Measurements from ENCODE around the gene CDK5RAP3. TPM values are rescaled to one million over a fixed set of nuclear protein-coding genes. Genes with fewer than 3 reads are reported as not detected.
A peak's percentile ranks its signal among the peaks of the same experiment; 100 is the strongest.
"Not testable (repeated sequence)": the region's sequence is repeated elsewhere in the genome, so short reads cannot be mapped to it uniquely, and the experiment has no call there.

Gene CDK5RAP3
- total RNA-seq, result 100 to 1,000 TPM; 170 to 183 TPM

GRCh38 chr17:47970725-47971499, at the start of gene CDK5RAP3:
TSS of gene CDK5RAP3 (plus strand) at chr17:47971113. CDS start at chr17:47971147, 34 bp downstream.
- DNase-seq, result peak; percentile 100
- ChIA-PET CTCF (interaction anchor here (0.6 to 11.9 kb wide), 38 partner anchors 8 to 935 kb away, joined by 3 to 290 read pairs (median 4); partner anchors contain the start of genes CBX1, LRRC46, MRPL10 and OSBPL7), POLR2A (interaction anchor here (0.9 to 1.9 kb wide), 5 partner anchors 21 to 75 kb away, joined by 3 to 14 read pairs (median 4); partner anchors contain the start of gene SP2)
- Mint-ChIP-seq H3K4me3 (peak within 1 kb of the TSS; percentile 88), H3K4me1 (ENCODE audit: low read depth) (peaks cover 22% of the 10 kb centered on the region), H3K27ac (peak within 1 kb of the TSS; percentile 85), H3K9me3 (no peaks in the 10 kb centered on the region), H3K27me3 (no peaks in the 10 kb centered on the region), H3K36me3 (peaks cover 12% of the 10 kb centered on the region)
- intact Hi-C loops (cut with micrococcal nuclease), result loop anchor here (1.0 to 2.0 kb wide), 7 partner anchors 24 to 322 kb away; partner anchors contain the start of genes KPNB1, NFE2L1, PNPO and SP2

DNA sequence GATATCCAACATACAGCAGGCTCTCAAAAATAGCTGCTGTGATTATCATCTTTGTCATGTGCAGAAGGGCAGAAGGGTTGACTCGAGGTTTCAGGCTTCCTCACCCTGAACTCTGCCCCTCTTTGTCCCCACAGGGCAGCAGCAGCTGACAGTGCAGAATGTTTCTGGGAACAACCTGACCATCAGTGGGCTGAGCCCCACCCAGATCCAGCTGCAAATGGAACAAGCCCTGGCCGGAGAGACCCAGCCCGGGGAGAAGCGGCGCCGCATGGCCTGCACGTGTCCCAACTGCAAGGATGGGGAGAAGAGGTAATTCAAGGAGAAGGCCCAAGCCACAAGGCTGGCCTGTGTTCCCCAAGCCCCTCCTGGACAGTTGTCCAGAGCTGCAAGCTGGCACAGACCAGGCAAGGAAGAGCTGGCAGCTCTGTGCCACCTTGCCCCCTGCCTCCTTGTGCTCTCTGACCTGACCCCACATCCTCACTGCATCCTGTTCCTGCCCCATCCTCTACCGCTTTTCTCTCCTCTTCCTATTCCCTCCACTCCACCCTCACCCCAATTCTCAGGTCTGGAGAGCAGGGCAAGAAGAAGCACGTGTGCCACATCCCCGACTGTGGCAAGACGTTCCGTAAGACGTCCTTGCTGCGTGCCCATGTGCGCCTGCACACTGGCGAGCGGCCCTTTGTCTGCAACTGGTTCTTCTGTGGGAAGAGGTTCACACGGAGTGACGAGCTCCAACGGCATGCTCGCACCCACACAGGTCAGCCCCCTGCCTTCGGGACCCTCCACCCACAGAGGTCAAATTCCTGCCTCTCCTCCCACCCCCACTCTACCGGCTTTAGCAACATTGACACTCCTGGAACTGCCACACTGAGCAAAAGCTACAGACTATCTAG, 45.9 kb upstream of the CDK5RAP3 start:
- no peak overlapping the region for H3K27ac Mint-ChIP-seq
- H3K36me3 Mint-ChIP-seq, result peaks cover 41% of the 10 kb centered on the region
- no peaks in the 10 kb centered on the region for H3K27me3 Mint-ChIP-seq
- no peaks in the 10 kb centered on the region for H3K9me3 Mint-ChIP-seq
- intact Hi-C loops (cut with micrococcal nuclease), result no loop called here
- DNase-seq, result no peak
- ChIA-PET CTCF (interaction anchor here (0.7 to 1.0 kb wide), 3 partner anchors 20 to 25 kb away, joined by 3 read pairs; no protein-coding TSS in a partner anchor), POLR2A (no interaction called here)
- peaks cover 4% of the 10 kb centered on the region for H3K4me1 Mint-ChIP-seq (ENCODE audit: low read depth)
- no peak overlapping the region for H3K4me3 Mint-ChIP-seq

- Mint-ChIP-seq H3K4me1 (ENCODE audit: low read depth) (peaks cover 4% of the 10 kb centered on the region), H3K4me3 (no peak overlapping the region), H3K36me3 (peaks cover 39% of the 10 kb centered on the region), H3K27me3 (no peaks in the 10 kb centered on the region), H3K27ac (no peak overlapping the region), H3K9me3 (no peaks in the 10 kb centered on the region)
- CTCF ChIA-PET, result interaction anchor here (1.0 kb wide), 1 partner anchor 84 kb away, joined by 3 read pairs; the partner anchor contains the start of gene SCRN2
- no peak for DNase-seq
- intact Hi-C loops (cut with micrococcal nuclease), result no loop called here
- POLR2A ChIA-PET, result no interaction called here
Observed at GRCh38 chr17:47925678-47925988, 45.3 kb upstream of the CDK5RAP3 start.

DNA sequence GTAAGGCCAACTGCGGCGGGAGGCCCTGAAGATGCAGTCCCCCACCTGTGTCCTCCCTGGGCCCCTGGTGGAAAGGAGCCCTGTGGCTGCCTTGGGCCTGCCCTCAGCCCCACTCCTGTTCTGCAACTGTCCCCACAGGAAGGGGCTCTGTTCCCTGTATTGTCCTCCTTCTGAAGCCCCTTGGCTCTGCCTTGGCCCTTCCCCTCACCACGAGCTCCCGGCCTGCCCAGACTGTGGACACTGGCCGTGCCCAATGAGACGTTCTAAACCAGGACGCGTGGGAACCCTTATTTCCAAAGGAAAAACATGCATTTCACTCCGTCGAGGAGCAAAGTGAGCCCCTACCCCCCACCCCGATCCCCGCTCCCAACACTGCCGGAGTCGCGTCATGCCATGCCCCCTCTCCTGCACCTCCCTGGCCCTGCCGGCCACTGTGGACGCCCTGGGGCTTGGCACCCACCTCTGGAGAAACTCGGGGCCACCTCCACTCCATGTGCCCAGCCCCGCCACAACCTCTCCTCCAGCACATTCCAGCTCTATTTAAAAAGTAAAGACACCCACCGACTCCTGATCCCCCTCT, 43.0 kb upstream of the CDK5RAP3 start:
- no peaks in the 10 kb centered on the region for H3K9me3 Mint-ChIP-seq
- H3K27me3 Mint-ChIP-seq, result no peaks in the 10 kb centered on the region
- ChIA-PET CTCF (interaction anchor here (1.2 kb wide), 1 partner anchor 21 kb away, joined by 4 read pairs; no protein-coding TSS in a partner anchor), POLR2A (no interaction called here)
- H3K36me3 Mint-ChIP-seq, result peaks cover 34% of the 10 kb centered on the region
- H3K27ac Mint-ChIP-seq, result no peak overlapping the region
- no peak for DNase-seq
- H3K4me3 Mint-ChIP-seq, result no peak overlapping the region
- peaks cover 4% of the 10 kb centered on the region for H3K4me1 Mint-ChIP-seq (ENCODE audit: low read depth)
- intact Hi-C loops (cut with micrococcal nuclease), result no loop called here

- DNase-seq, result no peak
- H3K27me3 Mint-ChIP-seq, result no peaks in the 10 kb centered on the region
- peaks cover 4% of the 10 kb centered on the region for H3K4me1 Mint-ChIP-seq (ENCODE audit: low read depth)
- H3K36me3 Mint-ChIP-seq, result peaks cover 29% of the 10 kb centered on the region
- POLR2A ChIA-PET, result no interaction called here
- H3K4me3 Mint-ChIP-seq, result no peak overlapping the region
- no peak overlapping the region for H3K27ac Mint-ChIP-seq
- no peaks in the 10 kb centered on the region for H3K9me3 Mint-ChIP-seq
- CTCF ChIA-PET, result interaction anchor here (1.2 kb wide), 1 partner anchor 21 kb away, joined by 4 read pairs; no protein-coding TSS in a partner anchor
- intact Hi-C loops (cut with micrococcal nuclease), result no loop called here
Observed at GRCh38 chr17:47928415-47928814, 42.5 kb upstream of the CDK5RAP3 start.

GRCh38 chr17:47929218-47930000, 41.5 kb upstream of the CDK5RAP3 start:
- DNase-seq, result no peak
- Mint-ChIP-seq H3K36me3 (peaks cover 21% of the 10 kb centered on the region), H3K27ac (no peak overlapping the region), H3K27me3 (no peaks in the 10 kb centered on the region), H3K9me3 (no peaks in the 10 kb centered on the region), H3K4me3 (no peak overlapping the region), H3K4me1 (ENCODE audit: low read depth) (peaks cover 4% of the 10 kb centered on the region)
- CTCF ChIA-PET, result interaction anchor here (0.6 to 2.3 kb wide), 6 partner anchors 16 to 41 kb away, joined by 3 to 8 read pairs (median 4); partner anchors contain the start of gene CDK5RAP3
- POLR2A ChIA-PET, result interaction anchor here (0.8 kb wide), 1 partner anchor 11 kb away, joined by 3 read pairs; no protein-coding TSS in a partner anchor
- intact Hi-C loops (cut with micrococcal nuclease), result no loop called here

GRCh38 chr17:47931848-47932247, 39.1 kb upstream of the CDK5RAP3 start:
- intact Hi-C loops (cut with micrococcal nuclease), result no loop called here
- no peak overlapping the region for H3K4me3 Mint-ChIP-seq

GRCh38 chr17:47934856-47935255, 36.1 kb upstream of the CDK5RAP3 start:
- Mint-ChIP-seq H3K36me3 (no peaks in the 10 kb centered on the region), H3K9me3 (no peaks in the 10 kb centered on the region), H3K27me3 (no peaks in the 10 kb centered on the region), H3K4me1 (ENCODE audit: low read depth) (peaks cover 14% of the 10 kb centered on the region), H3K27ac (no peak overlapping the region), H3K4me3 (no peak overlapping the region)
- no peak for DNase-seq
- intact Hi-C loops (cut with micrococcal nuclease), result no loop called here
- ChIA-PET CTCF (interaction anchor here (4.5 kb wide), 1 partner anchor 13 kb away, joined by 52 read pairs; no protein-coding TSS in a partner anchor), POLR2A (no interaction called here)

More at GRCh38 chr17:47931848-47932247, 39.1 kb upstream of the CDK5RAP3 start:
- ChIA-PET POLR2A (no interaction called here), CTCF (no interaction called here)
- DNase-seq, result no peak
- Mint-ChIP-seq H3K27ac (peak overlapping the region; percentile 3), H3K36me3 (peaks cover 13% of the 10 kb centered on the region), H3K4me1 (ENCODE audit: low read depth) (peaks cover 6% of the 10 kb centered on the region), H3K9me3 (no peaks in the 10 kb centered on the region), H3K27me3 (no peaks in the 10 kb centered on the region)

DNA sequence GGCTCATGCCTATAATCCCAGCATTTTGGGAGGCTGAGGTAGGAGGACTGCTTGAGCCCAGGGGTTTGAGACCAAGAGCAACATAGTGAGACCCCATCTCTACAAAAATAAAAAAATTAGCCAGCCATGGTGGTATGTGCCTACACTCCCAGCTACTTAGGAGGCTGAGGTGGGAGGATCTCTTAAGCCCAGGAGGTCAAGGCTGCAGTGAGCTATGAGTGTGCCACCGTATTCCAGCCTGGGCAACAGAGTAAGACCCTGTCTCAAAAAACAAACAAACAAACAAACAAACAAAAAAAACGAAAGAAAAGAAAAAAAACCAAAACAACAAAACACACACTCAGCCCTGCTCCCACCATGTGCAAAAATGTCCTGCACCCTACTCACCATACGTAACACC, 35.4 kb upstream of the CDK5RAP3 start:
- H3K9me3 Mint-ChIP-seq; H3K27me3 Mint-ChIP-seq; H3K36me3 Mint-ChIP-seq; intact Hi-C loops (cut with micrococcal nuclease); H3K27ac Mint-ChIP-seq; H3K4me3 Mint-ChIP-seq; POLR2A ChIA-PET; DNase-seq: not testable (repeated sequence)
- peaks cover 18% of the 10 kb centered on the region for H3K4me1 Mint-ChIP-seq (ENCODE audit: low read depth)
- CTCF ChIA-PET, result interaction anchor here (1.0 to 4.5 kb wide), 3 partner anchors 13 to 88 kb away, joined by 3 to 52 read pairs (median 5); partner anchors contain the start of gene CDK5RAP3

GRCh38 chr17:47935961-47936360, 35.0 kb upstream of the CDK5RAP3 start:
- ChIA-PET POLR2A (no interaction called here), CTCF (interaction anchor here (1.0 to 4.5 kb wide), 3 partner anchors 12 to 89 kb away, joined by 3 to 52 read pairs (median 5); partner anchors contain the start of gene CDK5RAP3)
- no peaks in the 10 kb centered on the region for H3K9me3 Mint-ChIP-seq
- peaks cover 21% of the 10 kb centered on the region for H3K4me1 Mint-ChIP-seq (ENCODE audit: low read depth)
- no peak overlapping the region for H3K4me3 Mint-ChIP-seq
- intact Hi-C loops (cut with micrococcal nuclease), result no loop called here
- H3K27ac Mint-ChIP-seq, result no peak overlapping the region
- no peaks in the 10 kb centered on the region for H3K27me3 Mint-ChIP-seq
- no peaks in the 10 kb centered on the region for H3K36me3 Mint-ChIP-seq
- DNase-seq, result no peak

DNA sequence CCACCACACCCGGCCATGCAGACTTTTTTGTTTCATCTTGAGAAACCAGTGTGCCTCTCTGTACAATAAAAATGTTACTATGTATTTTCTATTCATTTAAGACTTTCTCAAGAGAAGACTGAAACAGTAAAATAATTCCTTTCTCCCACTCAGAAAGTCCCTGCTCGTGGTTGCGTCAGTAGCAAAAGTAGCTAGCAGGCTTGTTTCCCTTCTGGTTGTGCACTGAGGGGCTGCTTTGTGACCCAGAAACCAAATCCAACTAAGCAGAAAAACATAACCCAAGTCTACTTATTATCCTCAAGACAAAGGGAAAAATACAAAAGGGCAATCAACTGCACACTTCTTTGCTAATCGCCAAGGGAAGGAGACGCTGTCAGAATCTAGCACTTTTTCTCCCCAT, 33.0 kb upstream of the CDK5RAP3 start:
- H3K4me1 Mint-ChIP-seq (ENCODE audit: low read depth), result peaks cover 35% of the 10 kb centered on the region
- no peaks in the 10 kb centered on the region for H3K27me3 Mint-ChIP-seq
- ChIA-PET POLR2A (interaction anchor here (1.4 kb wide), 1 partner anchor 43 kb away, joined by 3 read pairs; no protein-coding TSS in a partner anchor), CTCF (interaction anchor here (4.5 kb wide), 1 partner anchor 10 kb away, joined by 52 read pairs; no protein-coding TSS in a partner anchor)
- DNase-seq, result peak; percentile 56
- no peaks in the 10 kb centered on the region for H3K36me3 Mint-ChIP-seq
- no peak overlapping the region for H3K4me3 Mint-ChIP-seq
- peak overlapping the region; percentile 63 for H3K27ac Mint-ChIP-seq
- intact Hi-C loops (cut with micrococcal nuclease), result no loop called here
- H3K9me3 Mint-ChIP-seq, result no peaks in the 10 kb centered on the region
